Measurements from ENCODE around the gene LTA4H.
A peak's percentile ranks its signal among the peaks of the same experiment; 100 is the strongest.

The LTA4H gene

DNA sequence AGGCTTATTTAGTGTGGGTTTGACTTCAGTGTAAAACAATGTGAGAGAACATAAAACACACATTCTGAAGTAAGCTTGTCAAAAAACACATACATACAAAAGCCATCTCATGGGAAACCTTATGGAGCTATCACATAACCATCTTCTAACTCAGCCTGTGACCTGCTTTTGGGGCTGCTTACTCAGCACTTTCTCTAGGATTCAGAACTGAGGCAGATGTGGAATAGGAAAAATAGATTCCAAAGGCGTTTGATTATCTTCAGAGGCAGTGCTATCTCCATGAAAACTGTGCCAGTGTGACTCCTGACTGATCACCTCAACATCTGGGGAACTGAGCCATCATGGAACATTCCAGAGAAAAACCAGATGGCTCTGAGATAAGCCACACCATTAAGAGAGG lies 52.8 kb downstream of the LTA4H start:
- H3K4me3 ChIP-seq (ENCODE audit: low read depth, low read length), result no peak overlapping the region
- TF ChIP-seq, protein P1, sequence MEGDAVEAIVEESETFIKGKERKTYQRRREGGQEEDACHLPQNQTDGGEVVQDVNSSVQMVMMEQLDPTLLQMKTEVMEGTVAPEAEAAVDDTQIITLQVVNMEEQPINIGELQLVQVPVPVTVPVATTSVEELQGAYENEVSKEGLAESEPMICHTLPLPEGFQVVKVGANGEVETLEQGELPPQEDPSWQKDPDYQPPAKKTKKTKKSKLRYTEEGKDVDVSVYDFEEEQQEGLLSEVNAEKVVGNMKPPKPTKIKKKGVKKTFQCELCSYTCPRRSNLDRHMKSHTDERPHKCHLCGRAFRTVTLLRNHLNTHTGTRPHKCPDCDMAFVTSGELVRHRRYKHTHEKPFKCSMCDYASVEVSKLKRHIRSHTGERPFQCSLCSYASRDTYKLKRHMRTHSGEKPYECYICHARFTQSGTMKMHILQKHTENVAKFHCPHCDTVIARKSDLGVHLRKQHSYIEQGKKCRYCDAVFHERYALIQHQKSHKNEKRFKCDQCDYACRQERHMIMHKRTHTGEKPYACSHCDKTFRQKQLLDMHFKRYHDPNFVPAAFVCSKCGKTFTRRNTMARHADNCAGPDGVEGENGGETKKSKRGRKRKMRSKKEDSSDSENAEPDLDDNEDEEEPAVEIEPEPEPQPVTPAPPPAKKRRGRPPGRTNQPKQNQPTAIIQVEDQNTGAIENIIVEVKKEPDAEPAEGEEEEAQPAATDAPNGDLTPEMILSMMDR (IDR thresholded peaks at IDR 0.05; ENCODE audit: low read depth, low read length), result no peak
- DNase-seq (ENCODE audit: low read depth, low spot score), result no peak
- in situ Hi-C loops (cut with HindIII; ENCODE audit: low sequenced_read_pairs), result no loop called here

- in situ Hi-C loops (cut with HindIII; ENCODE audit: low sequenced_read_pairs), result no loop called here
- TF ChIP-seq, protein P1 (IDR thresholded peaks at IDR 0.05; ENCODE audit: low read depth, low read length), result no peak
Observed at GRCh38 chr12:95980437-95980836, 55.0 kb downstream of the LTA4H start.

GRCh38 chr12:95978774-95979173 lies 56.6 kb downstream of the LTA4H start:
- DNase-seq (ENCODE audit: low read depth, low spot score), result no peak
- in situ Hi-C loops (cut with HindIII; ENCODE audit: low sequenced_read_pairs), result no loop called here
- TF ChIP-seq, protein P1 (IDR thresholded peaks at IDR 0.05; ENCODE audit: low read depth, low read length), result no peak
- H3K4me3 ChIP-seq (ENCODE audit: low read depth, low read length), result no peak overlapping the region

More at GRCh38 chr12:95980437-95980836, 55.0 kb downstream of the LTA4H start:
- H3K4me3 ChIP-seq (ENCODE audit: low read depth, low read length), result no peak overlapping the region
- no peak for DNase-seq (ENCODE audit: low read depth, low spot score)

GRCh38 chr12:95978351-95978750 lies 57.0 kb downstream of the LTA4H start:
- no peak overlapping the region for H3K4me3 ChIP-seq (ENCODE audit: low read depth, low read length)
- in situ Hi-C loops (cut with HindIII; ENCODE audit: low sequenced_read_pairs), result no loop called here
- TF ChIP-seq, protein P1 (IDR thresholded peaks at IDR 0.05; ENCODE audit: low read depth, low read length), result no peak

DNA sequence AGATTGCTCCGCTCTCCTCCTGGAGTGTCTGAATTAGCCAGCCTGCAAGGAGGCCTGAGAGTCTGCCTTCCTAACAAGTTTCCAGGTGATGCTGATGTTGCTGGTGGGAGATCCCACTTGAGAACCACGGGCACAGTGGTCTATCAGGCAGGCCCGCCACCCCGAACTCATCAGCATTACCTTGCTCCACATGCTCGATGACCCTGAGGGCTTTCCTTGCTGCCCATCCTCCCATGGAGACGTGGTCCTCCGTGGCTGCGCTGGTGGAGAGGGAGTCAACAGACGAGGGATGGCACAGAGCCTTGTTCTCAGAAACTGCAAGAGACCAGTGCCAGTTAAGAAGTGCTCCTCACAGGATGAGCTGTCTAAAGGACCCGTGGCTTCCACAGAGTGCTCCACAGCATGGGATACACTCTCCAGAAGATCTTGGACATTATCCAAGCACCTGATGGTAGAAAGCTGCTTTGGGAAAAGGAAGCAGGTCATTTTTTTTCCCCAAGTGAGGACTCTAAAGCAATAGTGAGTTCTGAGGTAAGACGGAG lies 57.6 kb downstream of the LTA4H start:
- TF ChIP-seq, protein P1 (IDR thresholded peaks at IDR 0.05; ENCODE audit: low read depth, low read length), result no peak
- no peak overlapping the region for H3K4me3 ChIP-seq (ENCODE audit: low read depth, low read length)
- in situ Hi-C loops (cut with HindIII; ENCODE audit: low sequenced_read_pairs), result no loop called here
- no peak for DNase-seq (ENCODE audit: low read depth, low spot score)

More at GRCh38 chr12:95978351-95978750, 57.0 kb downstream of the LTA4H start:
- DNase-seq (ENCODE audit: low read depth, low spot score), result no peak

- TF ChIP-seq, protein P1 (IDR thresholded peaks at IDR 0.05; ENCODE audit: low read depth, low read length), result no peak
- peak; percentile 1 for DNase-seq (ENCODE audit: low read depth, low spot score)
- H3K4me3 ChIP-seq (ENCODE audit: low read depth, low read length), result no peak overlapping the region
- in situ Hi-C loops (cut with HindIII; ENCODE audit: low sequenced_read_pairs), result no loop called here
Observed at GRCh38 chr12:95976416-95976832, 59.0 kb downstream of the LTA4H start.
